ENCODE data around the gene ROBO1.
"Not testable (repeated sequence)": the region's sequence is repeated elsewhere in the genome, so short reads cannot be mapped to it uniquely, and the experiment has no call there.

The ROBO1 gene

DNA sequence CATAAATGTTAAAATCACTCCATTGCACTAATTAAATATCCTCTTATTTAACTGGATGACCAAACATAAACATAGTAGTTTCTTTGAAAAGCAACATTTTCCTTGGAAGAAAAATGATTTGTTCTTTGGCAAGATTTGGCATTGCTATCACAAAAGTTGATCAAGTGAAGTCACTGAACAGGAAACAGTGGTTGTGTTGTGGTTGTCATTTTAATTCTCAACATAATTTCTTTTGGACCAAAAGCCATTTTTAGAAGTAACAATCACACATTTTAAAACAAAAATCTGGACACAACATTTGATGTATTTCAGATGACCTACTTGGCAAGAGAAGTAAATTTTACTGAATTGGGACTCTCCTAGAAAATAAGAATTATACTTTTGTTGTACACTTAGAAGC is 872.3 kb downstream of the ROBO1 start:
- no peak for DNase-seq

- no peak for DNase-seq
Measured at GRCh38 chr3:78894787-78895186, 873.0 kb downstream of the ROBO1 start.

GRCh38 chr3:78893161-78893560 is 874.6 kb downstream of the ROBO1 start:
- DNase-seq = no peak

DNA sequence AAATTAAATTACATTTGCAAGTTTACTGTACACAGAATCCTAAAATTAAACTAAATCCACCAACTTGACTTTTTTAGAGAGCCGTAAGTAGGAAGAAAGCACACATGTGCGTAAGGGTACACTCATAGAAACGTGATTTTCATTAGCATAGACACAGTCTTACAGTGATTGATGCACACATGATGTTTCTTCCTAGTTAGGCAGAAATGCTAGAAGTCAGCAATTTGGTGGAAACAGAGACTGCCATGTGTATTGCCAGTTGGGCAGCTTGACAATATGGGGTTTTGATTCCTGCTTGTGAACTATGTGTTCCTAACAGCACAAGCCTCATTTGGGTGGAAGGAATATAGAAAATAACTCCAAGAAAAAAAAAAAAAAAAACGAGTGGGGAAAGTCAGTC is 878.5 kb downstream of the ROBO1 start:
- no peak for DNase-seq

GRCh38 chr3:78888635-78889034 is 879.2 kb downstream of the ROBO1 start:
- DNase-seq = no peak

DNA sequence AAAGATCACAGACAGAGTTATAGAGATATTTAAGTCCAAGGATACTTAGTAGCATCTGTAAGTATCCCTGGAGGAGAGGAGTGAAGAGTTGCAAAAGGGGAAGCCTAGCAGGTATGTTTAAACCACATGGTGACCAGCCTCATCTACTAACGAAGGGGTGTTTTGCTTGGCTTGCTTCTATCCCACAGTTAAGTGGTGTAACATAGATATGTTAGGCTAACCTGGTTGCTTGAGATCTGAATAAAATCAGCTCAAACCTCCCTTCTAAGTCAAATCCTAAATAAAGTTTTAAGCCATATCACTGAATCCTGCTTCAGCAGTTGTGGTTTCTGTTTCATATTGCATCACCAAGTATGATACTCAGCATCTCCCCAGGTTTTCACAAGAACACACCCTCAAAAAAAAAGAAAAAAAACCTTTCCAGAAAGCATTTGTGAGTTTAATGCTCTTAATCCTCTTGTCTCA is 880.2 kb downstream of the ROBO1 start:
- DNase-seq = no peak

- DNase-seq = no peak
Measured at GRCh38 chr3:78887029-78887428, 880.8 kb downstream of the ROBO1 start.

DNA sequence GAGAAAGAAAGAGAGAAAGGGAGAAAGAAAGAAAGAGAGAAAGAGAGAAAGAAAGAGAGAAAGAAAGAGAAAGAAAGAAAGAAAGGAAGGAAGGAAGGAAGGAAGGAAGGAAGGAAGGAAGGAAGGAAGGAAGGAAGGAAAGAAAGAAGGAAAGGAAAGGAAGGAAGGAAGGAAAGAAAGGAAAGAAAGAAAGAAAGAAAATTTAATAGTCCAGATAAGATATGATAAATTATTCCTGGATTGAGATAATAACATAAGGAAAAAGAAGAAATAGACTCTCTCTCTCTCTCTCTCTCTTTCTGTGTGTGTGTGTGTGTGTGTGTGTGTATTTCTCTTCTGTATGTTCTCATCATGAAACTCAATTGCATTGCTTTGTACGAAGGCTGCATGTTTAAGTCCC is 883.2 kb downstream of the ROBO1 start:
- not testable (repeated sequence) for DNase-seq

DNA sequence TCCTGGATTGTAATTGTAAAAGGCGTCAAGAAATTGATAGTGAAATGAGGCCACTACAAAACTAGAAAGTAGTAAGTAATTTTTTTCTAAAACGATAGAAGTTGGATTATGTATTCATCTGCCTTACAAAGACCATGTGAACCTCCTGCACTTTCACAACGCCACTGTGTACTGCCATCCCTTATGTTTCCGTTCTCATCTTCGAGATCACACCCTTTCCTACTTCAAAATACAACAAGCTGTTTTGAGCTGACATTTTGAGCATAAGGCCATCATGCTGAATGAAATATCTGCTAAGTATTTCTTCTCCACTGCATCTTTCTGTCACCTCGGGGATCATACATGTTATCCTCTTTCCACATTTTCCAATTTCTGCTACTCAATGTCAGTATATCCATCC is 885.5 kb downstream of the ROBO1 start:
- DNase-seq = no peak

DNA sequence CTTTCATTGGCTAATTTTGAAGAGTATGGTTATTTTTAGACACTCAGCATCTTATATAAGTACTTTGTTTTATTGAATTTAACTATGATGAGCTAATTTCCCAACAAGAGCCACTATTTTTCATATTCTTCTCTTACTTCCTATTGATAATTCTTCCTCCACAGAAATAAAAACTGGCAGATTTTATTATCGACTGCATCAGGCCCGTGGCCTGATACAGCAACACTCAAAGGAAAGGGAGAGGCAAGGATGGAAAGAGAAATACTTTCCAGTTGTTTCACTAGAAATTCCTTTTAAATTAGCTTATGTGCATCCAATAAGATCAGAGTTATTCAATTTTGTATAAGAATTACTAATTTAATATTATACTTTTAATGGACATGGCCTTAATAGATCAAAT is 886.3 kb downstream of the ROBO1 start:
- no peak for DNase-seq

DNA sequence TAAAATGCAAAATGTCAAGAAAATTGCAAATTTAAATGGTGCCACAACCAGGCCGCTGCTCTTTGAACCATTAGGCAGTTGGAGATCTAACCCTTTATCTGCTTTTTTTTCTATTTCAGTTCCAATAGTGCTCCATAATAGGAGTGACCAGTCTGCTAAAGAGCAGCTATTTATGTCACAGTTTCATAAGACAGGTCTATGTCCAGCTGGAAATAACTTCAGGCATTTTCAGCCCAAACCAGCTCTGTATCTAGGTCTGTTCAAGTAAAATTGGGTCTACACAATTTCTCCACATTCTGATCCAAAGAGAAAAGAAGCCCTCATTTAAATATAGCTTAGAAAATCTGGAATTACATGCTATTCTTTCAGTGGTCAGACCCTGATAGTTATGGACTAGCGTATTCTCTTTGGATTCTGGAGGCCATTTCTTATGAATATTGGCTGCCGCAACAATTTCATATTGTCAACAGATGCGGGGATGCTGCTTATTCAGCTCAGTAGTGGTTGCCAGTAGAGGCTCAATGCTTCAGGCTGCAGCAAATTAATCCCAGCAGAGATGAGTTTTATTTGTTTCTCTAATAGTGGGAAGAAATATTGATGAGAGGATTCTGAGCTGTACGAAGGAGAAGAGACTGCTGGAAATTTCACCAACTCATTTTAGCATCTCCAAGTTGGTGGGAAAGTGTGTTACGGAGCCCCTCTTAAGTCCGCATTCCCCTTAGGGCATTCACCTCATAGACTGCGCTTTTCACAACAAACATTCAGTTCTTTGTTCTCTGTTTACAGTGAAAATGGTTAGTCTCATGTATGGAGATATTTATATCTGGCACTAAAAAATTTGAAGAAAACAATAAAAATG is 887.0 kb downstream of the ROBO1 start:
- DNase-seq = no peak

- DNase-seq = no peak
Measured at GRCh38 chr3:78879295-78879860, 888.4 kb downstream of the ROBO1 start.

DNA sequence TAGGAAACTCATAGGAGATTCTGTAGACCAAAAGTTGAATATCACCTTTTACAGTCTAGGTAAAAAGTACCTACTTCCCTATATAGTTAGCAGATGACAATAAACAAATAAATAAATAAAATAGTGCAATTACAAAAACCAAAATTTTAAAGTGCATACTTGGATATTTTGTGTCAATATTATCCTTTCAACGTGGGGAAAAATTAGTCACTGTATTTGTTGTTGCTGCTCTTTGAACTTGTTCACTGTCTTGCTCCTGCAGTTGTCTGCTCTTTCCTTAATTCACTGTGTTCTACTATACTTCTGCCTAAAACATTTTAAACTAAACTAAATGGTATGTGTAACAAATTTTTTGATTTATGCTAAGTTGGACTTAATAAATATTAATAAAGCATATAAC is 889.0 kb downstream of the ROBO1 start:
- DNase-seq = no peak

- no peak for DNase-seq
Measured at GRCh38 chr3:78878011-78878410, 889.8 kb downstream of the ROBO1 start.

GRCh38 chr3:78875851-78876250 is 891.9 kb downstream of the ROBO1 start:
- DNase-seq = no peak

DNA sequence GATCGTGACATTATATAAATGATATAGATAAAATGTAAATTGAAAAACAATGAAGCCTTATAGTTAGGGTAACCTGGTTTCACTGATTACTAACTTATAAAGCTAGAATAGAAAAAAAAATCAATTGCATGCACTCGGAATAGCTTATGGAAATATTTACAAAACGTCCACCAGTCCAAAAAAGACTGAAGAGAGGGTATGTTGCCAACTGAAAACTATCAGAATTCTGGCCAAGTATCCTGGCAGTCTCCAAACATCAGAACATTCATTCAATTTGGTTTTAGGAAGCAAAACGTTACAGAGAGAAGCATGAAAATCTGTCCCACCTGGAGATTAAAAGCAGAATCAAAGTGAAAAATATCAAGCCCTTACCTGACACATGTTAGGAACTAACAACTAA is 892.4 kb downstream of the ROBO1 start:
- DNase-seq = no peak

- DNase-seq = no peak
Measured at GRCh38 chr3:78873641-78874040, 894.2 kb downstream of the ROBO1 start.

DNA sequence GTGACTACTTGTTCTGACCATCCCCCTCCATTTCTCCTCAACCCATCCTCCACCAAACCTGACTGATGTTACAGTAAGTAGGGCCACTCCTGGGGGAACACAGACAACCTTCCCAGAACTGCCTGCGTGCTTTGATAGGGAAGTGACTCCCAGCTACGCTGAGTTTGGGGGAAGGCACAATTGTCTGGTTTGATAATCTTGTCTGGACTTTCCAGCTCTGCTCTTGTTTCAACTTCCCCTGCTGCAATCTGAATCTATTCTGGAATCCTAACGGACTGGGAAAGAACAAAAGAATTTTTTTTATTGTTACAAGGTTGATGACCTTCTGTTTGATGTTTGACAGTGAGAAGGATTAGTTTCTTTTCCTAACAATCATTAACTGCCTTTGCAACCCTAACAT is 895.6 kb downstream of the ROBO1 start:
- no peak for DNase-seq

GRCh38 chr3:78871048-78871447 is 896.8 kb downstream of the ROBO1 start:
- no peak for DNase-seq

GRCh38 chr3:78870484-78870883 is 897.3 kb downstream of the ROBO1 start:
- no peak for DNase-seq

- no peak for DNase-seq
Measured at GRCh38 chr3:78868570-78868969, 899.2 kb downstream of the ROBO1 start.

- DNase-seq = no peak
Measured at GRCh38 chr3:78867409-78868372, 900.1 kb downstream of the ROBO1 start.

All from stimulated activated CD4-positive, alpha-beta T cell treated with anti-CD3 and anti-CD28 coated beads, Interleukin-2, amount 100 ng/mL, for 24 hours (primary cell).